Breast epithelium (tissue), 4 donors: ENCODE data around the gene LDLRAD3. TPM values are rescaled to one million over a fixed set of nuclear protein-coding genes. Genes with fewer than 3 reads are reported as not detected.
"Not testable (repeated sequence)": the region's sequence is repeated elsewhere in the genome, so short reads cannot be mapped to it uniquely, and the experiment has no call there.

Source experiments
- DNase-seq, 2 donors: peaks; one replicate each; pipeline ENCODE4 v3.0.0-alpha.2; 2019; ENCODE audit warnings: low spot score in 2 of 2
- H3K27ac ChIP-seq, 2 donors: fragments of 200-600 bp; sonication (generic) in 1 of 2; one replicate each; pipeline ENCODE4 v1.5.1; 2016 to 2019; ENCODE audit warnings: mild to moderate bottlenecking in 1 of 2
- H3K27me3 ChIP-seq, 2 donors: fragments of 200-600 bp; sonication (generic) in 1 of 2; one replicate each; pipeline versions ENCODE4 v1.5.1 to v1.6.0; 2017 to 2019; ENCODE audit warnings: control low read depth in 1 of 2, mild to moderate bottlenecking in 1 of 2
- H3K36me3 ChIP-seq: fragments of 200-600 bp; one replicate; pipeline ENCODE4 v1.5.1; 2019
- H3K4me1 ChIP-seq, 2 donors: fragments of 200-600 bp; sonication (generic); one replicate each; pipeline ENCODE4 v1.5.1; 2016 to 2019; ENCODE audit warnings: control low read depth in 1 of 2
- H3K4me3 ChIP-seq, 3 donors: fragments of 200-600 bp; sonication (generic); 1 replicate in 2 of 3; 2 replicates in 1 of 3; pipeline ENCODE4 v1.5.1; 2016 to 2019; ENCODE audit warnings: mild to moderate bottlenecking in 3 of 3, moderate library complexity in 2 of 3
- H3K9me3 ChIP-seq, 2 donors: fragments of 200-600 bp; sonication (generic) in 1 of 2; one replicate each; pipeline ENCODE4 v1.5.1; 2016 to 2019; ENCODE audit warnings: control low read depth in 1 of 2
- POLR2A ChIP-seq: fragments of 450-650 bp; IDR thresholded peaks from one replicate; pipeline ENCODE4 v1.6.1; 2016; ENCODE audit warnings: antibody characterized with exemption, mild to moderate bottlenecking, moderate library complexity
- POLR2AphosphoS5 ChIP-seq, 3 donors: sonication (generic); formaldehyde crosslinking; IDR thresholded peaks; one replicate each; pipeline ENCODE4 v1.6.1; 2017; ENCODE audit warnings: antibody characterized with exemption in 3 of 3
- intact Hi-C: fragments of 100-400 bp; cut with DNase I; formaldehyde crosslinking; loops from one replicate; pipeline ENCODE4 v1.15.1; 2023; ENCODE audit warnings: low total_unique reads
- total RNA-seq, 3 donors: library from RNA; depleted of rRNA; stranded (reverse); fragments of >200 nt; gene quantifications; one replicate each; pipeline ENCODE4 v1.1.0, GENCODE V29; 2016
- TF ChIP-seq, protein P1 (sequence below), 3 donors: fragments of 450-650 bp; IDR thresholded peaks; one replicate each; pipeline ENCODE4 v1.5.1; 2016 to 2017; ENCODE audit warnings: antibody characterized with exemption in 3 of 3, mild to moderate bottlenecking in 3 of 3, moderate library complexity in 3 of 3

The LDLRAD3 gene
- total RNA-seq, 3 donors from 2014 or later: 20.3 to 45.4 (median 40.6) TPM

GRCh38 chr11:36041988-36042611, 98.2 kb downstream of the LDLRAD3 start:
- DNase-seq: no peak
- Histone ChIP-seq H3K4me1 (no peaks in the 10 kb centered on the region), H3K4me3 (no peak overlapping the region), H3K36me3 (no peaks in the 10 kb centered on the region), H3K9me3 (no peaks in the 10 kb centered on the region), H3K27me3 (no peaks in the 10 kb centered on the region), H3K27ac (no peak overlapping the region)
- intact Hi-C loops: no loop called here
- TF ChIP-seq POLR2AphosphoS5 (IDR thresholded peaks at IDR 0.05): no peak
- TF ChIP-seq, protein P1, sequence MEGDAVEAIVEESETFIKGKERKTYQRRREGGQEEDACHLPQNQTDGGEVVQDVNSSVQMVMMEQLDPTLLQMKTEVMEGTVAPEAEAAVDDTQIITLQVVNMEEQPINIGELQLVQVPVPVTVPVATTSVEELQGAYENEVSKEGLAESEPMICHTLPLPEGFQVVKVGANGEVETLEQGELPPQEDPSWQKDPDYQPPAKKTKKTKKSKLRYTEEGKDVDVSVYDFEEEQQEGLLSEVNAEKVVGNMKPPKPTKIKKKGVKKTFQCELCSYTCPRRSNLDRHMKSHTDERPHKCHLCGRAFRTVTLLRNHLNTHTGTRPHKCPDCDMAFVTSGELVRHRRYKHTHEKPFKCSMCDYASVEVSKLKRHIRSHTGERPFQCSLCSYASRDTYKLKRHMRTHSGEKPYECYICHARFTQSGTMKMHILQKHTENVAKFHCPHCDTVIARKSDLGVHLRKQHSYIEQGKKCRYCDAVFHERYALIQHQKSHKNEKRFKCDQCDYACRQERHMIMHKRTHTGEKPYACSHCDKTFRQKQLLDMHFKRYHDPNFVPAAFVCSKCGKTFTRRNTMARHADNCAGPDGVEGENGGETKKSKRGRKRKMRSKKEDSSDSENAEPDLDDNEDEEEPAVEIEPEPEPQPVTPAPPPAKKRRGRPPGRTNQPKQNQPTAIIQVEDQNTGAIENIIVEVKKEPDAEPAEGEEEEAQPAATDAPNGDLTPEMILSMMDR (IDR thresholded peaks at IDR 0.05): peak in 1 of 3 donors; percentile 27

GRCh38 chr11:36044636-36045035, 100.8 kb downstream of the LDLRAD3 start:
- intact Hi-C loops: no loop called here

GRCh38 chr11:36045945-36046344, 102.1 kb downstream of the LDLRAD3 start:
- H3K27me3 ChIP-seq, H3K27ac ChIP-seq, H3K4me3 ChIP-seq, intact Hi-C loops, DNase-seq, H3K36me3 ChIP-seq, H3K4me1 ChIP-seq, H3K9me3 ChIP-seq: not testable (repeated sequence)

More at GRCh38 chr11:36044636-36045035, 100.8 kb downstream of the LDLRAD3 start:
- TF ChIP-seq POLR2A: no peak
- no peak for TF ChIP-seq POLR2AphosphoS5 (IDR thresholded peaks at IDR 0.05)
- TF ChIP-seq, protein P1 (IDR thresholded peaks at IDR 0.05): no peak
- no peak overlapping the region for H3K27ac ChIP-seq
- no peaks in the 10 kb centered on the region for H3K36me3 ChIP-seq
- no peak overlapping the region for H3K4me3 ChIP-seq
- no peaks in the 10 kb centered on the region for H3K4me1 ChIP-seq
- H3K9me3 ChIP-seq: no peaks in the 10 kb centered on the region
- no peaks in the 10 kb centered on the region for H3K27me3 ChIP-seq
- DNase-seq: no peak

GRCh38 chr11:36046932-36047331, 103.1 kb downstream of the LDLRAD3 start:
- intact Hi-C loops: no loop called here

GRCh38 chr11:36047344-36047743, 103.5 kb downstream of the LDLRAD3 start:
- intact Hi-C loops: no loop called here
- DNase-seq: no peak
- H3K9me3 ChIP-seq: no peaks in the 10 kb centered on the region
- H3K27me3 ChIP-seq: no peaks in the 10 kb centered on the region
- H3K4me3 ChIP-seq: no peak overlapping the region
- H3K36me3 ChIP-seq: no peaks in the 10 kb centered on the region
- TF ChIP-seq POLR2A: no peak
- TF ChIP-seq, protein P1 (IDR thresholded peaks at IDR 0.05): no peak
- no peak for TF ChIP-seq POLR2AphosphoS5 (IDR thresholded peaks at IDR 0.05)
- H3K4me1 ChIP-seq: no peaks in the 10 kb centered on the region
- no peak overlapping the region for H3K27ac ChIP-seq

More at GRCh38 chr11:36046932-36047331, 103.1 kb downstream of the LDLRAD3 start:
- Histone ChIP-seq H3K9me3 (no peaks in the 10 kb centered on the region), H3K4me1 (no peaks in the 10 kb centered on the region), H3K36me3 (no peaks in the 10 kb centered on the region), H3K27ac (no peak overlapping the region), H3K27me3 (no peaks in the 10 kb centered on the region), H3K4me3 (no peak overlapping the region)
- DNase-seq: no peak
- TF ChIP-seq POLR2AphosphoS5 (IDR thresholded peaks at IDR 0.05) (no peak), POLR2A (no peak)
- TF ChIP-seq, protein P1 (IDR thresholded peaks at IDR 0.05): no peak
